ENCODE measurements around the gene CTRL. TPM values are rescaled to one million over a fixed set of nuclear protein-coding genes. Genes with fewer than 3 reads are reported as not detected.
"Not testable (repeated sequence)": the region's sequence is repeated elsewhere in the genome, so short reads cannot be mapped to it uniquely, and the experiment has no call there.

Gene CTRL
- total RNA-seq, 1 donor from 2014 or later, result 0.71 TPM

DNA sequence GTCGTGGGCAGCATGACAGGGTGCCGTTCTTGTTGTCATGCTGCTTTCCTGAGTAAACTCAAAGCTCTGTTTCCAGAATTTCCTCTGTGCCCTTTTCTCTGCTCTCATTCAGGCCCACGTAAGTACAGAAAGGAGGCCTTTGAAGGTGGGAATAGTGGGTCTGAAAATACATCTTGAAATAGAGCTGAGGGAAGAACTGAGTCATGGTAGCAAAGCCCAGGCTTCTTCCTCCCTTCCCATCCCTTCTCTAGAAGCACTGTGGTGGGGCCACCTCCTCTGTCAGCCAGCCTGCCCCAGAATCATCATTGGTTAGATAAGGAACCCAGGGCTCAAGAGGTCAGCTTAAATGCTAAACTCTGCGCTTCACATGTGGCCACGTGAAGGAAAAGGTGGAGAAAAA is 9.4 kb downstream of the CTRL start:
- no peaks in the 10 kb centered on the region for H3K27me3 ChIP-seq (ENCODE audit: low read depth)
- intact Hi-C loops (cut with micrococcal nuclease), result no loop called here
- H3K4me1 ChIP-seq, result peaks cover 98% of the 10 kb centered on the region
- no peak overlapping the region for H3K27ac ChIP-seq (replicated peaks)
- no peak overlapping the region for H3K4me3 ChIP-seq
- no peaks in the 10 kb centered on the region for H3K9me3 ChIP-seq (replicated peaks)
- TF ChIP-seq CTCF (IDR thresholded peaks at IDR 0.05; ENCODE audit: borderline replicate concordance), result no peak
- H3K36me3 ChIP-seq, result peaks cover 2% of the 10 kb centered on the region
- DNase-seq, result no peak

DNA sequence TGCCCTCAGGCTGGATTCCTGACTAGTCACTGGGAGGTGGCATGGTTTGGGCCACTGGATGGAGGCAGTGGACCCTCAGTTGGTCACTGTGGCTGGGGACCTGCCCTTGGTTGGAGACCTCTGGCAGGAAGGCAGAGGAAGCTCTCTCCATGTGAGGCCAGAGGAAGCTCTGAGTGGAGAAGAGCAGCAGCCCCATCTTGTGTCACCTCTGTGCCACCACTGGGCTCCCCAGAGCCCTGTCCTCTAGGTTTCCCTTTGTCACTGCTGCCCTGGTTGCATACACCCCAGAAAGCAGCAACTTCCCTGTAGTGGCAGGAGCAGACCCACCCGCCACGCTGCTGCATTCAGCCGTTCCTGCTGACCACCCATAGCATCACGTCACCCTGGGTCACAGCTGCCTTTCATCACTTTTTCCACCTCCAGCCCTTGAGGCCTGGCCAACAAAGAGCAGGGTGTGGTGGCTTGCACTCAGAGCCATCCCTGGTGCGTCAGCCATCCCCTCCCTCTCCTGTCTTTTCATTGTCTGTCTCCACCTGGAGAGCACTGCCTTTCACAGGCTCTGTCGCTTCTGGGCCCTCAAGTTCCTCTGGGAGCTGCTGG is 11.9 kb downstream of the CTRL start:
- Histone ChIP-seq H3K36me3 (peaks cover 7% of the 10 kb centered on the region), H3K4me1 (peaks cover 98% of the 10 kb centered on the region), H3K27me3 (ENCODE audit: low read depth) (no peaks in the 10 kb centered on the region), H3K4me3 (no peak overlapping the region), H3K9me3 (replicated peaks) (no peaks in the 10 kb centered on the region), H3K27ac (replicated peaks) (no peak overlapping the region)
- peak; percentile 44 for TF ChIP-seq CTCF (IDR thresholded peaks at IDR 0.05; ENCODE audit: borderline replicate concordance)
- intact Hi-C loops (cut with micrococcal nuclease), result no loop called here
- DNase-seq, result no peak

- Histone ChIP-seq H3K27ac (replicated peaks) (peak overlapping the region; percentile 76), H3K9me3 (replicated peaks) (no peaks in the 10 kb centered on the region), H3K36me3 (peaks cover 7% of the 10 kb centered on the region), H3K27me3 (ENCODE audit: low read depth) (no peaks in the 10 kb centered on the region), H3K4me3 (no peak overlapping the region), H3K4me1 (peaks cover 83% of the 10 kb centered on the region)
- intact Hi-C loops (cut with micrococcal nuclease), result no loop called here
- no peak for TF ChIP-seq CTCF (IDR thresholded peaks at IDR 0.05; ENCODE audit: borderline replicate concordance)
- DNase-seq, result no peak
These were observed 13.8 kb downstream of the CTRL start for GRCh38 chr16:67917852-67918236.

GRCh38 chr16:67917140-67917851 is 14.4 kb downstream of the CTRL start:
- TF ChIP-seq CTCF (IDR thresholded peaks at IDR 0.05; ENCODE audit: borderline replicate concordance), result no peak
- Histone ChIP-seq H3K4me3 (no peak overlapping the region), H3K4me1 (peaks cover 78% of the 10 kb centered on the region), H3K9me3 (replicated peaks) (no peaks in the 10 kb centered on the region), H3K27ac (replicated peaks) (peak overlapping the region; percentile 76), H3K36me3 (peaks cover 7% of the 10 kb centered on the region), H3K27me3 (ENCODE audit: low read depth) (no peaks in the 10 kb centered on the region)
- DNase-seq, result peak; percentile 55
- intact Hi-C loops (cut with micrococcal nuclease), result no loop called here

DNA sequence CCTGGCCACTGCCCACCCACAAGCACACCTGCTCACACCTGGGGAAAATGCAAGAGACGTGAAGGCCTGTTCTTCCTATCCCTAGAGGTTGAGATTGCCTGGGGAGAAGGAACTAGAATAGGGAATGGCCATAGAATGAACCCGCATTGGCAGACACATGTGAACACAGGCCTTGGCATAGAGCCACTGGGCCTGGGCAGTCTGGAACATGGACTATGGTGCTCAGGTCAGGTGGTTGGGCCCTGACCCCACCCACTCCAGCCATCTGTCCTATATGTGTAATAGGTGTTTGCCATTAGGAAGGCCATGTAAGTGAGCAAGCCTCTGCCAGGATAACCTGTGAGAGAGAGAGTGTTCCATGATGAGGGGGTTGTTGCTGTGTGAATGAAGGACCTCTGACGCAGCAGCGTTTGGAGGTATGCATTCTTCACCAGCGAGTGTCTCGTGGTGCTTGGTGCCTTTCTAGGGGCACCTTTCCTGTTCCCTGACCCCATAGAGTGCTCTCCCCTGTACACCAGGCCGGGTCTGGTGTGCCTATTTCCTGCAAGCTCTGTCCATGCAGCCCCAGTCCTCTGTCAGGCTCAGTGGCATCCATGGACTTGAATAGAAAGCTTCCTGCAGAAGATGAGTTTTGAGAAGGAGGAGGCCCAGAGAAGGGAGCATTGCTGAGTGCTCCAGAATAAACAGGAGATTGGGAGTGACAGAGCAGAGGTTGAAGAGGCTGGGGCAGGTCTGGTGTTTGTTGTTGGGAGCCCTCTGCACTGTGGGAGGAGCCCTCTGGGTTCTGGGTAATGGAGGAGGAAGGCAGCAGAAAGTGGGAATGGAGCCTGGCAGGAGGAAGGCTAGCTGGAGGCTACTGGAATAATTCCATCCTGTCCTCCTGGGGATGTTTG is 15.6 kb downstream of the CTRL start:
- H3K4me1 ChIP-seq, result peaks cover 74% of the 10 kb centered on the region
- TF ChIP-seq CTCF (IDR thresholded peaks at IDR 0.05; ENCODE audit: borderline replicate concordance), result no peak
- H3K36me3 ChIP-seq, result peaks cover 12% of the 10 kb centered on the region
- no peaks in the 10 kb centered on the region for H3K9me3 ChIP-seq (replicated peaks)
- no peak for DNase-seq
- intact Hi-C loops (cut with micrococcal nuclease), result no loop called here
- peak overlapping the region; percentile 76 for H3K27ac ChIP-seq (replicated peaks)
- no peaks in the 10 kb centered on the region for H3K27me3 ChIP-seq (ENCODE audit: low read depth)
- H3K4me3 ChIP-seq, result no peak overlapping the region

GRCh38 chr16:67915496-67915769 is 16.2 kb downstream of the CTRL start:
- H3K4me3 ChIP-seq; DNase-seq; intact Hi-C loops (cut with micrococcal nuclease); H3K9me3 ChIP-seq (replicated peaks); H3K27ac ChIP-seq (replicated peaks); H3K27me3 ChIP-seq (ENCODE audit: low read depth): not testable (repeated sequence)
- peaks cover 70% of the 10 kb centered on the region for H3K4me1 ChIP-seq
- peaks cover 19% of the 10 kb centered on the region for H3K36me3 ChIP-seq
